HepG2 (cell line): ENCODE results near the gene TBL2. TPM values are rescaled to one million over a fixed set of nuclear protein-coding genes. Genes with fewer than 3 reads are reported as not detected.

Source experiments
- ARHGAP35 ChIP-seq: sonication (generic); formaldehyde crosslinking; IDR thresholded peaks from 2 replicates; pipeline ENCODE4 v1.9.0; 2022; ENCODE audit warnings: mild to moderate bottlenecking, inconsistent platforms, moderate library complexity, missing genetic modification reagents, borderline replicate concordance
- ATM ChIP-seq: fragments of 450-650 bp; IDR thresholded peaks from 2 replicates; pipeline ENCODE4 v1.7.1; 2017; ENCODE audit warnings: mild to moderate bottlenecking, borderline replicate concordance
- CREBL2 ChIP-seq: sonication (generic); formaldehyde crosslinking; IDR thresholded peaks from 2 replicates; pipeline ENCODE4 v1.8.1; 2023; ENCODE audit warnings: missing genetic modification reagents, mild to moderate bottlenecking, borderline replicate concordance
- DNMT1 ChIP-seq: sonication (generic); formaldehyde crosslinking; IDR thresholded peaks from 2 replicates; pipeline ENCODE4 v1.5.1; 2020; ENCODE audit warnings: mild to moderate bottlenecking, missing genetic modification reagents
- FOXJ3 ChIP-seq: sonication (generic); formaldehyde crosslinking; IDR thresholded peaks from 2 replicates; pipeline ENCODE4 v1.4.0; 2020; ENCODE audit warnings: missing genetic modification reagents, mild to moderate bottlenecking, borderline replicate concordance
- GABPB1 ChIP-seq: IDR thresholded peaks from 2 replicates; pipeline ENCODE4 v1.6.1; 2016; ENCODE audit warnings: mild to moderate bottlenecking, missing genetic modification reagents, moderate library complexity, missing compliant biosample characterization
- KLF9 ChIP-seq: IDR thresholded peaks from 2 replicates; pipeline ENCODE4 v1.6.1; 2016; ENCODE audit warnings: low read depth
- MIER3 ChIP-seq: IDR thresholded peaks from 2 replicates; pipeline ENCODE4 v1.6.1; 2016; ENCODE audit warnings: missing compliant biosample characterization, borderline replicate concordance
- MXI1 ChIP-seq: IDR thresholded peaks from 3 replicates; pipeline ENCODE4 v1.6.1; 2012; ENCODE audit warnings: low read depth, low read length, inconsistent platforms, borderline replicate concordance
- NFYC ChIP-seq: IDR thresholded peaks from 2 replicates; pipeline ENCODE4 v1.6.1; 2016; ENCODE audit warnings: missing genetic modification reagents, missing compliant biosample characterization
- NKX3-1 ChIP-seq: sonication (generic); formaldehyde crosslinking; IDR thresholded peaks from 2 replicates; pipeline ENCODE4 v1.5.0; 2020; ENCODE audit warnings: missing genetic modification reagents
- PREB ChIP-seq: sonication (generic); formaldehyde crosslinking; IDR thresholded peaks from 2 replicates; pipeline ENCODE4 v1.4.0; 2020; ENCODE audit warnings: missing genetic modification reagents
- RFX1 ChIP-seq: fragments of 450-650 bp; IDR thresholded peaks from 2 replicates; pipeline ENCODE4 v1.6.1; 2017
- TCF12 ChIP-seq, 2 experiments: fragments of 450-650 bp in 1 of 2; sonication (generic) in 1 of 2; formaldehyde crosslinking in 1 of 2; IDR thresholded peaks; 2 replicates each; pipeline versions ENCODE4 v1.6.1 to v1.8.0; 2017 to 2022; ENCODE audit warnings: antibody characterized with exemption in 1 of 2, mild to moderate bottlenecking in 1 of 2, missing genetic modification reagents in 1 of 2, moderate library complexity in 1 of 2
- ZFP36L2 ChIP-seq: sonication (generic); formaldehyde crosslinking; IDR thresholded peaks from 2 replicates; pipeline ENCODE4 v1.4.0; 2020; ENCODE audit warnings: missing genetic modification reagents
- ZNF260 ChIP-seq: sonication (generic); formaldehyde crosslinking; IDR thresholded peaks from 2 replicates; pipeline ENCODE4 v1.4.0; 2020; ENCODE audit warnings: missing genetic modification reagents, low read depth, mild to moderate bottlenecking, borderline replicate concordance
- ZNF557 ChIP-seq: sonication (generic); formaldehyde crosslinking; IDR thresholded peaks from 2 replicates; pipeline ENCODE4 v1.4.0; 2020; ENCODE audit warnings: missing genetic modification reagents
- ZNF740 ChIP-seq: sonication (generic); formaldehyde crosslinking; IDR thresholded peaks from 2 replicates; pipeline ENCODE4 v1.4.0; 2020; ENCODE audit warnings: missing genetic modification reagents
- polyA plus RNA-seq, 8 experiments: library from polyadenylated mRNA; depleted of rRNA in 3 of 8; stranded (reverse) in 7 of 8; unstranded in 1 of 8; fragments of >200 nt; fragmentation: Illumina TruSeq in 4 of 8; extraction: Trizol in 4 of 8; gene quantifications; 2 replicates each; pipeline versions ENCODE4 v1.2.1 to v1.2.3, GENCODE V29; 2011 to 2016; ENCODE audit warnings: low read depth in 4 of 8, missing spikeins in 1 of 8, mixed read lengths in 1 of 8; ENCODE audit not compliant: insufficient read depth in 1 of 8
- total RNA-seq, 5 experiments: library from RNA; depleted of rRNA; stranded (reverse); fragments of >200 nt; fragmentation: Illumina TruSeq; extraction: Trizol; gene quantifications; 2 replicates each; pipeline ENCODE4 v1.2.3, GENCODE V29; 2016; ENCODE audit warnings: low read depth in 1 of 5
- TF ChIP-seq, protein P1 (sequence below): sonication (generic); formaldehyde crosslinking; IDR thresholded peaks from 2 replicates; pipeline ENCODE4 v1.5.1; 2020; ENCODE audit warnings: mild to moderate bottlenecking, moderate library complexity, missing genetic modification reagents

The TBL2 gene
- total and polyA plus RNA-seq, 2 of the 13 experiments (the other 11 are each of a cell fraction or from before 2014, with no cell fraction given) = 43.4 to 47.2 TPM

- TF ChIP-seq ZNF260 (CRISPR knock-in tag) (no peak), ZNF740 (CRISPR knock-in tag) (no peak; the same call in 1 of the 2 replicates), ZNF557 (CRISPR knock-in tag) (peak; percentile 86; the same call in 1 of the 2 replicates), GABPB1 (CRISPR knock-in tag) (peak; percentile 65; the same call in 1 of the 2 replicates), TCF12 (IDR thresholded peaks at IDR 0.05) (no peak), TCF12 (CRISPR knock-in tag; IDR thresholded peaks at IDR 0.05) (no peak), ARHGAP35 (CRISPR knock-in tag) (no peak), KLF9 (CRISPR knock-in tag) (no peak), PREB (CRISPR knock-in tag) (no peak), ZFP36L2 (CRISPR knock-in tag) (no peak), DNMT1 (CRISPR knock-in tag) (0 out of 2 replicates have a peak, but pooled peaks have one; percentile 17), FOXJ3 (CRISPR knock-in tag) (no peak), CREBL2 (CRISPR knock-in tag) (peak; percentile 57; the same call in 1 of the 2 replicates), ATM (no peak), NKX3-1 (peak; percentile 79; the same call in 1 of the 2 replicates), RFX1 (no peak), MXI1 (peak; percentile 82; the same call in 1 of the 3 replicates), MIER3 (CRISPR knock-in tag) (no peak), NFYC (no peak)
- TF ChIP-seq, protein P1, sequence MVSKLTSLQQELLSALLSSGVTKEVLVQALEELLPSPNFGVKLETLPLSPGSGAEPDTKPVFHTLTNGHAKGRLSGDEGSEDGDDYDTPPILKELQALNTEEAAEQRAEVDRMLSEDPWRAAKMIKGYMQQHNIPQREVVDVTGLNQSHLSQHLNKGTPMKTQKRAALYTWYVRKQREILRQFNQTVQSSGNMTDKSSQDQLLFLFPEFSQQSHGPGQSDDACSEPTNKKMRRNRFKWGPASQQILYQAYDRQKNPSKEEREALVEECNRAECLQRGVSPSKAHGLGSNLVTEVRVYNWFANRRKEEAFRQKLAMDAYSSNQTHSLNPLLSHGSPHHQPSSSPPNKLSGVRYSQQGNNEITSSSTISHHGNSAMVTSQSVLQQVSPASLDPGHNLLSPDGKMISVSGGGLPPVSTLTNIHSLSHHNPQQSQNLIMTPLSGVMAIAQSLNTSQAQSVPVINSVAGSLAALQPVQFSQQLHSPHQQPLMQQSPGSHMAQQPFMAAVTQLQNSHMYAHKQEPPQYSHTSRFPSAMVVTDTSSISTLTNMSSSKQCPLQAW (CRISPR knock-in tag) = no peak; the same call in 1 of the 2 replicates
These were observed 45.7 kb upstream of the TBL2 start, which contains the start of gene MLXIPL (continued) for GRCh38 chr7:73623798-73624668.
